HepG2 (cell line): ENCODE results near the gene CNPPD1. TPM values are rescaled to one million over a fixed set of nuclear protein-coding genes. Genes with fewer than 3 reads are reported as not detected.

Experiments used
- CENPBD1 ChIP-seq: sonication (generic); formaldehyde crosslinking; IDR thresholded peaks from 2 replicates; pipeline ENCODE4 v1.8.0; 2022; ENCODE audit warnings: missing genetic modification reagents, low read depth, mild to moderate bottlenecking, borderline replicate concordance
- FIP1L1 ChIP-seq: fragments of 200-400 bp; formaldehyde crosslinking; IDR thresholded peaks from 2 replicates; pipeline ENCODE4 v1.6.1; 2018; ENCODE audit warnings: low read depth, mild to moderate bottlenecking, low read length, moderate library complexity, borderline replicate concordance; ENCODE audit not compliant: insufficient read depth
- FOXK1 ChIP-seq: sonication (generic); formaldehyde crosslinking; IDR thresholded peaks from 2 replicates; pipeline ENCODE4 v1.4.0; 2020; ENCODE audit warnings: low read depth, missing genetic modification reagents, borderline replicate concordance
- FOXP4 ChIP-seq: sonication (generic); formaldehyde crosslinking; IDR thresholded peaks from 2 replicates; pipeline ENCODE4 v1.4.0; 2020; ENCODE audit warnings: missing genetic modification reagents
- REXO4 ChIP-seq: sonication (generic); formaldehyde crosslinking; IDR thresholded peaks from 2 replicates; pipeline ENCODE4 v1.8.0; 2022; ENCODE audit warnings: missing genetic modification reagents, mild to moderate bottlenecking, borderline replicate concordance
- SPEN ChIP-seq: sonication (generic); formaldehyde crosslinking; IDR thresholded peaks from 2 replicates; pipeline ENCODE4 v1.5.1; 2020; ENCODE audit warnings: low read depth, mild to moderate bottlenecking, missing genetic modification reagents
- ZFP41 ChIP-seq: sonication (generic); formaldehyde crosslinking; IDR thresholded peaks from 2 replicates; pipeline ENCODE4 v1.4.0; 2020; ENCODE audit warnings: mild to moderate bottlenecking, missing genetic modification reagents, borderline replicate concordance
- polyA plus RNA-seq, 8 experiments: library from polyadenylated mRNA; depleted of rRNA in 3 of 8; stranded (reverse) in 7 of 8; unstranded in 1 of 8; fragments of >200 nt; fragmentation: Illumina TruSeq in 4 of 8; extraction: Trizol in 4 of 8; gene quantifications; 2 replicates each; pipeline versions ENCODE4 v1.2.1 to v1.2.3, GENCODE V29; 2011 to 2016; ENCODE audit warnings: low read depth in 4 of 8, missing spikeins in 1 of 8, mixed read lengths in 1 of 8; ENCODE audit not compliant: insufficient read depth in 1 of 8
- total RNA-seq, 5 experiments: library from RNA; depleted of rRNA; stranded (reverse); fragments of >200 nt; fragmentation: Illumina TruSeq; extraction: Trizol; gene quantifications; 2 replicates each; pipeline ENCODE4 v1.2.3, GENCODE V29; 2016; ENCODE audit warnings: low read depth in 1 of 5
- TF ChIP-seq, protein P1 (sequence below): sonication (generic); formaldehyde crosslinking; IDR thresholded peaks from 2 replicates; pipeline ENCODE4 v1.4.0; 2020; ENCODE audit warnings: mild to moderate bottlenecking, missing genetic modification reagents, borderline replicate concordance
- TF ChIP-seq, protein P2 (sequence below): sonication (generic); formaldehyde crosslinking; IDR thresholded peaks from 2 replicates; pipeline ENCODE4 v1.4.0; 2020; ENCODE audit warnings: low read depth, missing genetic modification reagents

CNPPD1 gene
- total and polyA plus RNA-seq, 2 of the 13 experiments (the other 11 are each of a cell fraction or from before 2014, with no cell fraction given), result 35.5 to 49.4 TPM

GRCh38 chr2:219207884-219208740, 31.4 kb upstream of the CNPPD1 start (continued):
- TF ChIP-seq, protein P1, sequence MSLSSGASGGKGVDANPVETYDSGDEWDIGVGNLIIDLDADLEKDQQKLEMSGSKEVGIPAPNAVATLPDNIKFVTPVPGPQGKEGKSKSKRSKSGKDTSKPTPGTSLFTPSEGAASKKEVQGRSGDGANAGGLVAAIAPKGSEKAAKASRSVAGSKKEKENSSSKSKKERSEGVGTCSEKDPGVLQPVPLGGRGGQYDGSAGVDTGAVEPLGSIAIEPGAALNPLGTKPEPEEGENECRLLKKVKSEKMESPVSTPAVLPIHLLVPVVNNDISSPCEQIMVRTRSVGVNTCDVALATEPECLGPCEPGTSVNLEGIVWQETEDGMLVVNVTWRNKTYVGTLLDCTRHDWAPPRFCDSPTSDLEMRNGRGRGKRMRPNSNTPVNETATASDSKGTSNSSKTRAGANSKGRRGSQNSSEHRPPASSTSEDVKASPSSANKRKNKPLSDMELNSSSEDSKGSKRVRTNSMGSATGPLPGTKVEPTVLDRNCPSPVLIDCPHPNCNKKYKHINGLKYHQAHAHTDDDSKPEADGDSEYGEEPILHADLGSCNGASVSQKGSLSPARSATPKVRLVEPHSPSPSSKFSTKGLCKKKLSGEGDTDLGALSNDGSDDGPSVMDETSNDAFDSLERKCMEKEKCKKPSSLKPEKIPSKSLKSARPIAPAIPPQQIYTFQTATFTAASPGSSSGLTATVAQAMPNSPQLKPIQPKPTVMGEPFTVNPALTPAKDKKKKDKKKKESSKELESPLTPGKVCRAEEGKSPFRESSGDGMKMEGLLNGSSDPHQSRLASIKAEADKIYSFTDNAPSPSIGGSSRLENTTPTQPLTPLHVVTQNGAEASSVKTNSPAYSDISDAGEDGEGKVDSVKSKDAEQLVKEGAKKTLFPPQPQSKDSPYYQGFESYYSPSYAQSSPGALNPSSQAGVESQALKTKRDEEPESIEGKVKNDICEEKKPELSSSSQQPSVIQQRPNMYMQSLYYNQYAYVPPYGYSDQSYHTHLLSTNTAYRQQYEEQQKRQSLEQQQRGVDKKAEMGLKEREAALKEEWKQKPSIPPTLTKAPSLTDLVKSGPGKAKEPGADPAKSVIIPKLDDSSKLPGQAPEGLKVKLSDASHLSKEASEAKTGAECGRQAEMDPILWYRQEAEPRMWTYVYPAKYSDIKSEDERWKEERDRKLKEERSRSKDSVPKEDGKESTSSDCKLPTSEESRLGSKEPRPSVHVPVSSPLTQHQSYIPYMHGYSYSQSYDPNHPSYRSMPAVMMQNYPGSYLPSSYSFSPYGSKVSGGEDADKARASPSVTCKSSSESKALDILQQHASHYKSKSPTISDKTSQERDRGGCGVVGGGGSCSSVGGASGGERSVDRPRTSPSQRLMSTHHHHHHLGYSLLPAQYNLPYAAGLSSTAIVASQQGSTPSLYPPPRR (CRISPR knock-in tag), result peak; percentile 62; the same call in 1 of the 2 replicates
- no peak for TF ChIP-seq CENPBD1 (CRISPR knock-in tag)
- peak; percentile 63 for TF ChIP-seq SPEN (CRISPR knock-in tag)
- peak; percentile 52; the same call in 1 of the 2 replicates for TF ChIP-seq FOXK1
- TF ChIP-seq, protein P2, sequence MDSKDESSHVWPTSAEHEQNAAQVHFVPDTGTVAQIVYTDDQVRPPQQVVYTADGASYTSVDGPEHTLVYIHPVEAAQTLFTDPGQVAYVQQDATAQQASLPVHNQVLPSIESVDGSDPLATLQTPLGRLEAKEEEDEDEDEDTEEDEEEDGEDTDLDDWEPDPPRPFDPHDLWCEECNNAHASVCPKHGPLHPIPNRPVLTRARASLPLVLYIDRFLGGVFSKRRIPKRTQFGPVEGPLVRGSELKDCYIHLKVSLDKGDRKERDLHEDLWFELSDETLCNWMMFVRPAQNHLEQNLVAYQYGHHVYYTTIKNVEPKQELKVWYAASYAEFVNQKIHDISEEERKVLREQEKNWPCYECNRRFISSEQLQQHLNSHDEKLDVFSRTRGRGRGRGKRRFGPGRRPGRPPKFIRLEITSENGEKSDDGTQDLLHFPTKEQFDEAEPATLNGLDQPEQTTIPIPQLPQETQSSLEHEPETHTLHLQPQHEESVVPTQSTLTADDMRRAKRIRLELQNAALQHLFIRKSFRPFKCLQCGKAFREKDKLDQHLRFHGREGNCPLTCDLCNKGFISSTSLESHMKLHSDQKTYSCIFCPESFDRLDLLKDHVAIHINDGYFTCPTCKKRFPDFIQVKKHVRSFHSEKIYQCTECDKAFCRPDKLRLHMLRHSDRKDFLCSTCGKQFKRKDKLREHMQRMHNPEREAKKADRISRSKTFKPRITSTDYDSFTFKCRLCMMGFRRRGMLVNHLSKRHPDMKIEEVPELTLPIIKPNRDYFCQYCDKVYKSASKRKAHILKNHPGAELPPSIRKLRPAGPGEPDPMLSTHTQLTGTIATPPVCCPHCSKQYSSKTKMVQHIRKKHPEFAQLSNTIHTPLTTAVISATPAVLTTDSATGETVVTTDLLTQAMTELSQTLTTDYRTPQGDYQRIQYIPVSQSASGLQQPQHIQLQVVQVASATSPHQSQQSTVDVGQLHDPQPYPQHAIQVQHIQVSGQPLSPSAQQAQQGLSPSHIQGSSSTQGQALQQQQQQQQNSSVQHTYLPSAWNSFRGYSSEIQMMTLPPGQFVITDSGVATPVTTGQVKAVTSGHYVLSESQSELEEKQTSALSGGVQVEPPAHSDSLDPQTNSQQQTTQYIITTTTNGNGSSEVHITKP, result peak; percentile 94
- no peak for TF ChIP-seq ZFP41 (CRISPR knock-in tag)
- TF ChIP-seq REXO4, result no peak
- no peak for TF ChIP-seq FIP1L1
- peak; percentile 76 for TF ChIP-seq FOXP4 (CRISPR knock-in tag)
